ENCODE data around the gene ALPI. TPM values are rescaled to one million over a fixed set of nuclear protein-coding genes. Genes with fewer than 3 reads are reported as not detected.

Gene ALPI
- polyA plus RNA-seq, 2 donors: not detected

GRCh38 chr2:232415138-232415690 is 40.7 kb upstream of the ALPI start:
- no peak overlapping the region for H3K27ac ChIP-seq (ENCODE audit: low read depth in 2 of 2, low read length in 1 of 2)
- 86 to 89% methylated on average over 8 of the region's 8 CpGs for WGBS, 2 donors
- H3K4me1 ChIP-seq (ENCODE audit: control insufficient read depth in 2 of 2, insufficient read depth in 2 of 2, low read length in 1 of 2): peaks cover 12 to 14% of the 10 kb centered on the region in 2 donors
- no peak overlapping the region for H3K4me3 ChIP-seq (ENCODE audit: low read depth in 1 of 2, low read length in 2 of 2)
- H3K9me3 ChIP-seq (ENCODE audit: control insufficient read depth in 2 of 2, insufficient read depth in 1 of 2, low read depth in 1 of 2, low read length in 1 of 2): no peaks in the 10 kb centered on the region
- no peaks in the 10 kb centered on the region for H3K36me3 ChIP-seq (ENCODE audit: control insufficient read depth in 2 of 2, insufficient read depth in 2 of 2, low read length in 1 of 2)
- H3K27me3 ChIP-seq (ENCODE audit: control insufficient read depth in 1 of 2, insufficient read depth in 2 of 2, low read length in 2 of 2): peaks cover 6 to 10% of the 10 kb centered on the region in 2 donors

- Histone ChIP-seq H3K27ac (ENCODE audit: low read depth in 2 of 2, low read length in 1 of 2) (no peak overlapping the region), H3K4me3 (ENCODE audit: low read depth in 1 of 2, low read length in 2 of 2) (no peak overlapping the region), H3K27me3 (ENCODE audit: control insufficient read depth in 1 of 2, insufficient read depth in 2 of 2, low read length in 2 of 2) (peaks cover 7 to 13% of the 10 kb centered on the region in 2 donors), H3K36me3 (ENCODE audit: control insufficient read depth in 2 of 2, insufficient read depth in 2 of 2, low read length in 1 of 2) (no peaks in the 10 kb centered on the region), H3K9me3 (ENCODE audit: control insufficient read depth in 2 of 2, insufficient read depth in 1 of 2, low read depth in 1 of 2, low read length in 1 of 2) (no peaks in the 10 kb centered on the region), H3K4me1 (ENCODE audit: control insufficient read depth in 2 of 2, insufficient read depth in 2 of 2, low read length in 1 of 2) (peaks cover 15 to 19% of the 10 kb centered on the region in 2 donors)
- WGBS, 2 donors: 90 to 93% methylated on average over 12 of the region's 12 CpGs
Measured at GRCh38 chr2:232415736-232416520, 40.0 kb upstream of the ALPI start.

- H3K27ac ChIP-seq (ENCODE audit: low read depth in 2 of 2, low read length in 1 of 2): no peak overlapping the region
- H3K9me3 ChIP-seq (ENCODE audit: control insufficient read depth in 2 of 2, insufficient read depth in 1 of 2, low read depth in 1 of 2, low read length in 1 of 2): no peaks in the 10 kb centered on the region
- H3K4me1 ChIP-seq (ENCODE audit: control insufficient read depth in 2 of 2, insufficient read depth in 2 of 2, low read length in 1 of 2): peaks cover 15 to 22% of the 10 kb centered on the region in 2 donors
- no peak overlapping the region for H3K4me3 ChIP-seq (ENCODE audit: low read depth in 1 of 2, low read length in 2 of 2)
- no peaks in the 10 kb centered on the region for H3K36me3 ChIP-seq (ENCODE audit: control insufficient read depth in 2 of 2, insufficient read depth in 2 of 2, low read length in 1 of 2)
- peaks cover 7 to 18% of the 10 kb centered on the region in 2 donors for H3K27me3 ChIP-seq (ENCODE audit: control insufficient read depth in 1 of 2, insufficient read depth in 2 of 2, low read length in 2 of 2)
- 87 to 90% methylated on average over 16 to 17 of the region's 17 CpGs for WGBS, 2 donors
Measured at GRCh38 chr2:232416521-232417470, 39.2 kb upstream of the ALPI start.

GRCh38 chr2:232417489-232417888 is 38.5 kb upstream of the ALPI start:
- H3K27me3 ChIP-seq (ENCODE audit: control insufficient read depth in 1 of 2, insufficient read depth in 2 of 2, low read length in 2 of 2): peaks cover 7 to 18% of the 10 kb centered on the region in 2 donors
- WGBS, 2 donors: 67 to 80% methylated on average over 5 of the region's 5 CpGs

GRCh38 chr2:232418056-232418455 is 37.9 kb upstream of the ALPI start:
- H3K36me3 ChIP-seq (ENCODE audit: control insufficient read depth in 2 of 2, insufficient read depth in 2 of 2, low read length in 1 of 2): no peaks in the 10 kb centered on the region
- H3K27me3 ChIP-seq (ENCODE audit: control insufficient read depth in 1 of 2, insufficient read depth in 2 of 2, low read length in 2 of 2): peaks cover 7 to 18% of the 10 kb centered on the region in 2 donors
- H3K4me1 ChIP-seq (ENCODE audit: control insufficient read depth in 2 of 2, insufficient read depth in 2 of 2, low read length in 1 of 2): peaks cover 15 to 22% of the 10 kb centered on the region in 2 donors
- peaks cover 0 to 4% of the 10 kb centered on the region in 2 donors for H3K9me3 ChIP-seq (ENCODE audit: control insufficient read depth in 2 of 2, insufficient read depth in 1 of 2, low read depth in 1 of 2, low read length in 1 of 2)
- H3K27ac ChIP-seq (ENCODE audit: low read depth in 2 of 2, low read length in 1 of 2): no peak overlapping the region
- no peak overlapping the region for H3K4me3 ChIP-seq (ENCODE audit: low read depth in 1 of 2, low read length in 2 of 2)
- 67 to 79% methylated on average over 6 of the region's 6 CpGs for WGBS, 2 donors

More at GRCh38 chr2:232417489-232417888, 38.5 kb upstream of the ALPI start:
- no peaks in the 10 kb centered on the region for H3K36me3 ChIP-seq (ENCODE audit: control insufficient read depth in 2 of 2, insufficient read depth in 2 of 2, low read length in 1 of 2)
- H3K4me3 ChIP-seq (ENCODE audit: low read depth in 1 of 2, low read length in 2 of 2): no peak overlapping the region
- peaks cover 15 to 22% of the 10 kb centered on the region in 2 donors for H3K4me1 ChIP-seq (ENCODE audit: control insufficient read depth in 2 of 2, insufficient read depth in 2 of 2, low read length in 1 of 2)
- peaks cover 0 to 4% of the 10 kb centered on the region in 2 donors for H3K9me3 ChIP-seq (ENCODE audit: control insufficient read depth in 2 of 2, insufficient read depth in 1 of 2, low read depth in 1 of 2, low read length in 1 of 2)
- no peak overlapping the region for H3K27ac ChIP-seq (ENCODE audit: low read depth in 2 of 2, low read length in 1 of 2)

GRCh38 chr2:232418466-232419244 is 37.3 kb upstream of the ALPI start:
- peak overlapping the region; percentile 9 to 37 for H3K4me3 ChIP-seq (ENCODE audit: low read depth in 1 of 2, low read length in 2 of 2)

GRCh38 chr2:232419245-232420072 is 36.5 kb upstream of the ALPI start:
- peaks cover 0 to 4% of the 10 kb centered on the region in 2 donors for H3K9me3 ChIP-seq (ENCODE audit: control insufficient read depth in 2 of 2, insufficient read depth in 1 of 2, low read depth in 1 of 2, low read length in 1 of 2)
- WGBS, 2 donors: 4 to 7% methylated on average over 78 to 79 of the region's 79 CpGs

More at GRCh38 chr2:232418466-232419244, 37.3 kb upstream of the ALPI start:
- Histone ChIP-seq H3K36me3 (ENCODE audit: control insufficient read depth in 2 of 2, insufficient read depth in 2 of 2, low read length in 1 of 2) (no peaks in the 10 kb centered on the region), H3K27ac (ENCODE audit: low read depth in 2 of 2, low read length in 1 of 2) (no peak overlapping the region), H3K27me3 (ENCODE audit: control insufficient read depth in 1 of 2, insufficient read depth in 2 of 2, low read length in 2 of 2) (peaks cover 7 to 18% of the 10 kb centered on the region in 2 donors), H3K4me1 (ENCODE audit: control insufficient read depth in 2 of 2, insufficient read depth in 2 of 2, low read length in 1 of 2) (peaks cover 15 to 22% of the 10 kb centered on the region in 2 donors), H3K9me3 (ENCODE audit: control insufficient read depth in 2 of 2, insufficient read depth in 1 of 2, low read depth in 1 of 2, low read length in 1 of 2) (peaks cover 0 to 4% of the 10 kb centered on the region in 2 donors)
- 1 to 2% methylated on average over 47 to 49 of the region's 49 CpGs for WGBS, 2 donors

GRCh38 chr2:232420073-232420454 is 35.9 kb upstream of the ALPI start:
- no peak overlapping the region for H3K4me3 ChIP-seq (ENCODE audit: low read depth in 1 of 2, low read length in 2 of 2)
- 10 to 11% methylated on average over 22 of the region's 22 CpGs for WGBS, 2 donors
- no peak overlapping the region for H3K27ac ChIP-seq (ENCODE audit: low read depth in 2 of 2, low read length in 1 of 2)
- peaks cover 7 to 18% of the 10 kb centered on the region in 2 donors for H3K27me3 ChIP-seq (ENCODE audit: control insufficient read depth in 1 of 2, insufficient read depth in 2 of 2, low read length in 2 of 2)
- peaks cover 15 to 22% of the 10 kb centered on the region in 2 donors for H3K4me1 ChIP-seq (ENCODE audit: control insufficient read depth in 2 of 2, insufficient read depth in 2 of 2, low read length in 1 of 2)
- H3K36me3 ChIP-seq (ENCODE audit: control insufficient read depth in 2 of 2, insufficient read depth in 2 of 2, low read length in 1 of 2): no peaks in the 10 kb centered on the region
- H3K9me3 ChIP-seq (ENCODE audit: control insufficient read depth in 2 of 2, insufficient read depth in 1 of 2, low read depth in 1 of 2, low read length in 1 of 2): peaks cover 0 to 4% of the 10 kb centered on the region in 2 donors

More at GRCh38 chr2:232419245-232420072, 36.5 kb upstream of the ALPI start:
- H3K27me3 ChIP-seq (ENCODE audit: control insufficient read depth in 1 of 2, insufficient read depth in 2 of 2, low read length in 2 of 2): peaks cover 7 to 18% of the 10 kb centered on the region in 2 donors
- H3K4me3 ChIP-seq (ENCODE audit: low read depth in 1 of 2, low read length in 2 of 2): peak overlapping the region in 1 of 2 donors; percentile 37
- H3K4me1 ChIP-seq (ENCODE audit: control insufficient read depth in 2 of 2, insufficient read depth in 2 of 2, low read length in 1 of 2): peaks cover 15 to 22% of the 10 kb centered on the region in 2 donors
- no peaks in the 10 kb centered on the region for H3K36me3 ChIP-seq (ENCODE audit: control insufficient read depth in 2 of 2, insufficient read depth in 2 of 2, low read length in 1 of 2)
- H3K27ac ChIP-seq (ENCODE audit: low read depth in 2 of 2, low read length in 1 of 2): no peak overlapping the region
